Common myeloid progenitor, CD34-positive (primary cell): Measurements from ENCODE around the gene LRRC8C.

Source experiments
- CTCF ChIA-PET: fragments of 350-600 bp; sonication (Branson Sonifier 250); formaldehyde crosslinking; loops from one replicate; lab custom pipeline; 2021; ENCODE audit warnings: antibody characterized with exemption; lab: Charles Lee
- POLR2A ChIA-PET: fragments of 350-600 bp; sonication (Branson Sonifier 250); formaldehyde crosslinking; loops from one replicate; lab custom pipeline; 2021; ENCODE audit warnings: antibody characterized with exemption; lab: Charles Lee
- DNase-seq, 3 donors: peaks; one replicate each; pipeline versions ENCODE4 v3.0.0 to v3.0.0-alpha.2; 2013
- H3K27ac ChIP-seq, 2 experiments: 1 replicate in 1 of 2; 2 replicates in 1 of 2; pipeline ENCODE4 v1.7.0; 2013; ENCODE audit warnings: inconsistent platforms in 2 of 2, low read length in 2 of 2, mild to moderate bottlenecking in 2 of 2, low read depth in 1 of 2, moderate library complexity in 1 of 2; ENCODE audit not compliant: severe bottlenecking in 2 of 2, insufficient read depth in 1 of 2, poor library complexity in 1 of 2
- H3K27me3 ChIP-seq, 5 experiments: replicated peaks in 2 of 5; 1 replicate in 3 of 5; 2 replicates in 2 of 5; pipeline versions ENCODE4 v1.6.1 to v1.7.0; 2013; ENCODE audit warnings: low read length in 4 of 5, mild to moderate bottlenecking in 2 of 5, moderate library complexity in 2 of 5, inconsistent platforms in 1 of 5; ENCODE audit not compliant: insufficient read depth in 5 of 5, control insufficient read depth in 4 of 5
- H3K36me3 ChIP-seq, 4 experiments: 1 replicate in 2 of 4; 2 replicates in 2 of 4; pipeline versions ENCODE4 v1.6.1 to v1.7.0; 2013; ENCODE audit warnings: low read length in 3 of 4, control low read depth in 1 of 4, mild to moderate bottlenecking in 1 of 4; ENCODE audit not compliant: control insufficient read depth in 4 of 4, insufficient read depth in 4 of 4
- H3K4me1 ChIP-seq, 4 experiments: 1 replicate in 3 of 4; 2 replicates in 1 of 4; pipeline versions ENCODE4 v1.6.1 to v1.7.1; 2013; ENCODE audit warnings: low read length in 3 of 4, mild to moderate bottlenecking in 3 of 4, control low read depth in 1 of 4, inconsistent platforms in 1 of 4, moderate library complexity in 1 of 4; ENCODE audit not compliant: control insufficient read depth in 4 of 4, insufficient read depth in 4 of 4; ENCODE audit errors: control extremely low read depth in 1 of 4
- H3K4me3 ChIP-seq, 7 experiments: 1 replicate in 4 of 7; 2 replicates in 3 of 7; pipeline versions ENCODE4 v1.5.1 to v1.7.0; 2013; ENCODE audit warnings: mild to moderate bottlenecking in 7 of 7, low read length in 6 of 7, moderate library complexity in 6 of 7, inconsistent platforms in 2 of 7, low read depth in 2 of 7, control low read depth in 1 of 7; ENCODE audit not compliant: insufficient read depth in 4 of 7, control insufficient read depth in 1 of 7; ENCODE audit errors: extremely low read depth in 1 of 7
- H3K9me3 ChIP-seq, 5 experiments: 1 replicate in 4 of 5; 2 replicates in 1 of 5; pipeline versions ENCODE4 v1.6.1 to v1.7.1; 2013; ENCODE audit warnings: low read length in 4 of 5, mild to moderate bottlenecking in 2 of 5, inconsistent platforms in 1 of 5, low read depth in 1 of 5, moderate library complexity in 1 of 5; ENCODE audit not compliant: control insufficient read depth in 4 of 5, insufficient read depth in 2 of 5; ENCODE audit errors: control extremely low read depth in 1 of 5
- WGBS: methylation state at CpG from one replicate; pipeline ENCODE4 v1.1.5; 2013; ENCODE audit not compliant: insufficient coverage; 5-methylcytosine and 5-hydroxymethylcytosine counted together

The LRRC8C gene

GRCh38 chr1:89705901-89706699 is 73.2 kb downstream of the LRRC8C start:
- Histone ChIP-seq H3K9me3 (no peaks in the 10 kb centered on the region), H3K36me3 (peaks cover 0 to 8% (median 3%) of the 10 kb centered on the region in 4 experiments), H3K4me1 (peaks cover 0 to 34% (median 11%) of the 10 kb centered on the region in 4 experiments), H3K27me3 (no peaks in the 10 kb centered on the region), H3K4me3 (no peak overlapping the region), H3K27ac (peak overlapping the region in 1 of 2 experiments; percentile 51)
- WGBS = no CpG with 5 or more reads among the region's 6 CpGs
- ChIA-PET CTCF (interaction anchor here (1.3 to 2.8 kb wide), 3 partner anchors 21 to 100 kb away, joined by 3 to 5 read pairs (median 4); no protein-coding TSS in a partner anchor), POLR2A (no interaction called here)
- DNase-seq = peak in 1 of 3 donors; percentile 50

GRCh38 chr1:89706700-89707012 is 73.7 kb downstream of the LRRC8C start:
- ChIA-PET POLR2A (no interaction called here), CTCF (interaction anchor here (1.3 to 2.8 kb wide), 4 partner anchors 11 to 99 kb away, joined by 3 to 5 read pairs (median 4); no protein-coding TSS in a partner anchor)
- no peak overlapping the region for H3K27ac ChIP-seq

GRCh38 chr1:89708751-89709375 is 75.9 kb downstream of the LRRC8C start:
- H3K9me3 ChIP-seq = no peaks in the 10 kb centered on the region
- DNase-seq = no peak
- ChIA-PET CTCF (interaction anchor here (0.9 to 2.8 kb wide), 2 partner anchors 9 to 91 kb away, joined by 3 to 5 read pairs; no protein-coding TSS in a partner anchor), POLR2A (no interaction called here)
- peaks cover 0 to 18% (median 6%) of the 10 kb centered on the region in 4 experiments for H3K4me1 ChIP-seq
- no peak overlapping the region for H3K4me3 ChIP-seq
- WGBS = 100% methylated on average over 5 of the region's 6 CpGs
- H3K27ac ChIP-seq = no peak overlapping the region
- no peaks in the 10 kb centered on the region for H3K27me3 ChIP-seq
- peaks cover 5 to 22% (median 13%) of the 10 kb centered on the region in 4 experiments for H3K36me3 ChIP-seq

More at GRCh38 chr1:89706700-89707012, 73.7 kb downstream of the LRRC8C start:
- H3K9me3 ChIP-seq = no peaks in the 10 kb centered on the region
- no peak overlapping the region for H3K4me3 ChIP-seq
- DNase-seq = peak; percentile 25 to 76 (median 75)
- H3K27me3 ChIP-seq = no peaks in the 10 kb centered on the region
- H3K4me1 ChIP-seq = peaks cover 0 to 31% (median 11%) of the 10 kb centered on the region in 4 experiments
- H3K36me3 ChIP-seq = peaks cover 0 to 9% (median 1%) of the 10 kb centered on the region in 4 experiments

GRCh38 chr1:89710498-89711139 is 77.7 kb downstream of the LRRC8C start:
- H3K4me3 ChIP-seq = no peak overlapping the region
- 94% methylated on average over 4 of the region's 4 CpGs for WGBS
- DNase-seq = peak in 1 of 3 donors; percentile 46
- POLR2A ChIA-PET = no interaction called here
- no peaks in the 10 kb centered on the region for H3K9me3 ChIP-seq
- H3K27me3 ChIP-seq = no peaks in the 10 kb centered on the region
- peaks cover 0 to 14% (median 6%) of the 10 kb centered on the region in 4 experiments for H3K4me1 ChIP-seq
- peaks cover 5 to 33% (median 19%) of the 10 kb centered on the region in 4 experiments for H3K36me3 ChIP-seq
- CTCF ChIA-PET = interaction anchor here (1.1 kb wide), 1 partner anchor 10 kb away, joined by 3 read pairs; no protein-coding TSS in a partner anchor
- H3K27ac ChIP-seq = no peak overlapping the region

- ChIA-PET CTCF (no interaction called here), POLR2A (no interaction called here)
- DNase-seq = no peak
- H3K4me3 ChIP-seq = no peak overlapping the region
- H3K9me3 ChIP-seq = no peaks in the 10 kb centered on the region
- no peaks in the 10 kb centered on the region for H3K27me3 ChIP-seq
- H3K27ac ChIP-seq = no peak overlapping the region
- peaks cover 0 to 12% (median 4%) of the 10 kb centered on the region in 4 experiments for H3K4me1 ChIP-seq
- H3K36me3 ChIP-seq = peaks cover 5 to 33% (median 19%) of the 10 kb centered on the region in 4 experiments
- WGBS = 97% methylated on average over 3 of the region's 5 CpGs
Observed at GRCh38 chr1:89711140-89711778, 78.3 kb downstream of the LRRC8C start.

GRCh38 chr1:89712420-89712819 is 79.5 kb downstream of the LRRC8C start:
- POLR2A ChIA-PET = no interaction called here
- Histone ChIP-seq H3K27ac (no peak overlapping the region), H3K36me3 (peaks cover 5 to 33% (median 19%) of the 10 kb centered on the region in 4 experiments), H3K4me1 (peaks cover 0 to 2% (median 0%) of the 10 kb centered on the region in 4 experiments), H3K27me3 (no peaks in the 10 kb centered on the region), H3K4me3 (no peak overlapping the region), H3K9me3 (no peaks in the 10 kb centered on the region)
- DNase-seq = no peak
- CTCF ChIA-PET = no interaction called here
- 100% methylated on average over 2 of the region's 3 CpGs for WGBS
